Measurements from ENCODE around the gene PBX4. TPM values are rescaled to one million over a fixed set of nuclear protein-coding genes. Genes with fewer than 3 reads are reported as not detected.
A peak's percentile ranks its signal among the peaks of the same experiment; 100 is the strongest.

Gene PBX4
- total and polyA plus RNA-seq, 4 donors = 4.3 to 13.6 (median 8.4) TPM

- no peak within 1 kb of the TSS for H3K4me3 ChIP-seq (ENCODE audit: low read depth, low read length)
These were observed 80.3 kb downstream of the PBX4 start, which contains the start of gene CILP2 for GRCh38 chr19:19538061-19538784. TSS of gene CILP2 (plus strand) at chr19:19538265. CDS start at chr19:19538350, 85 bp downstream.

DNA sequence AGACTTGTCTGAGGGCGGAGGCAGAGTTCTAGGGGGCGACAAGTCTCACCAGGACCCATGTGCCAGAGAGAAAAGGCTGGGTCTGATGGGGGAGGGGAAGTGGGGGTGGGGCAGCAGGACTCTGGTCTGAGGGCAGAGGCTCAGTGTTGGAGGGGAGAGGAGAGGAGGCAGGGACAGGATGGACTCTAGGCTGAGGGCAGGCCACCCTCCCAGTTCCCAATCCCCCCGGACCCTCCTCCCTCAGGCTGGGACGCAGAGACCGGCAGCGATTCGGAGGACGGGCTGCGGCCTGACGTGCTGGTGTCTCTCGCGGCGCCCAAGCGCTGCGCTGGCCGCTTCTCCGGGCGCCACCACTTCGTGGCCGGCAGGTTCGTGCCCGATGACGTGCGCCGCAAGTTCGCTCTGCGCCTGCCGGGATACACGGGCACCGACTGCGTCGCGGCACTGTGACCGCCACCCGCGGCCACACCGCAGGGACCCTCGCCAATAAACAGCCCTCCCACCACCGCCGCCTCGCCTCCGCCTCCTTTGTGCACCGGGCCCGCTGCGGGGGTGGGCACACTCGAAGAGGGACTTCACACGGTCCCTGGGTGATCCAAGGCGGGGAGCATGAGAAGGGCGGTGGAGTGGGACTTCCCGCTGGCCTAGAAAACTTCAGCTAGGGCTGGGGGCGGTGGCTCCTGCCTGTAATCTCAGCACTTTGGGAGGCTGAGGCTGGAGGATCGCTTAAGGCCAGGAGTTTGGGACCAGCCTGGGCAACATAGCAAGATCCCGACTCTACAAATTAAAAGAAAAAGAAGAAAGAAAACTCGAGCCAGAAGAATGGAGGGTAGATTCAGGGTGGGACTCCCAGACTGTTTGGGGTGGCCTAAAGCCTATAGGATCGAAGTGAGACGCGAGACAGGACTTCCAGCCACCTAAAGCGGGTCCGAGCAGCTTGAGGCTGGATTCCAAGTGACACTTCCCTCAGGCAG lies 81.1 kb downstream of the PBX4 start:
- Histone ChIP-seq H3K27ac (ENCODE audit: low read depth, low read length) (no peak overlapping the region), H3K36me3 (ENCODE audit: control insufficient read depth, insufficient read depth, low read length) (peaks cover 28% of the 10 kb centered on the region), H3K4me1 (ENCODE audit: control insufficient read depth, insufficient read depth, low read length) (peaks cover 45% of the 10 kb centered on the region), H3K9me3 (ENCODE audit: control insufficient read depth, insufficient read depth, low read length) (no peaks in the 10 kb centered on the region), H3K4me3 (ENCODE audit: low read depth, low read length) (no peak overlapping the region), H3K27me3 (ENCODE audit: control insufficient read depth, insufficient read depth, low read length) (peaks cover 44% of the 10 kb centered on the region)
- DNase-seq (ENCODE audit: low read depth in 4 of 6, low spot score in 6 of 6) = no peak
- 25% methylated on average over 54 of the region's 59 CpGs for WGBS (ENCODE audit: insufficient coverage)

More at GRCh38 chr19:19538061-19538784, 80.3 kb downstream of the PBX4 start, which contains the start of gene CILP2:
- WGBS (ENCODE audit: insufficient coverage) = 3% methylated on average over 53 of the region's 56 CpGs
- DNase-seq (ENCODE audit: low read depth in 4 of 6, low spot score in 6 of 6) = peak in 1 of 6 donors; percentile 11
- no peak within 1 kb of the TSS for H3K27ac ChIP-seq (ENCODE audit: low read depth, low read length)
- H3K4me1 ChIP-seq (ENCODE audit: control insufficient read depth, insufficient read depth, low read length) = peaks cover 42% of the 10 kb centered on the region
- peaks cover 44% of the 10 kb centered on the region for H3K27me3 ChIP-seq (ENCODE audit: control insufficient read depth, insufficient read depth, low read length)
- H3K9me3 ChIP-seq (ENCODE audit: control insufficient read depth, insufficient read depth, low read length) = no peaks in the 10 kb centered on the region
- H3K36me3 ChIP-seq (ENCODE audit: control insufficient read depth, insufficient read depth, low read length) = peaks cover 21% of the 10 kb centered on the region

DNA sequence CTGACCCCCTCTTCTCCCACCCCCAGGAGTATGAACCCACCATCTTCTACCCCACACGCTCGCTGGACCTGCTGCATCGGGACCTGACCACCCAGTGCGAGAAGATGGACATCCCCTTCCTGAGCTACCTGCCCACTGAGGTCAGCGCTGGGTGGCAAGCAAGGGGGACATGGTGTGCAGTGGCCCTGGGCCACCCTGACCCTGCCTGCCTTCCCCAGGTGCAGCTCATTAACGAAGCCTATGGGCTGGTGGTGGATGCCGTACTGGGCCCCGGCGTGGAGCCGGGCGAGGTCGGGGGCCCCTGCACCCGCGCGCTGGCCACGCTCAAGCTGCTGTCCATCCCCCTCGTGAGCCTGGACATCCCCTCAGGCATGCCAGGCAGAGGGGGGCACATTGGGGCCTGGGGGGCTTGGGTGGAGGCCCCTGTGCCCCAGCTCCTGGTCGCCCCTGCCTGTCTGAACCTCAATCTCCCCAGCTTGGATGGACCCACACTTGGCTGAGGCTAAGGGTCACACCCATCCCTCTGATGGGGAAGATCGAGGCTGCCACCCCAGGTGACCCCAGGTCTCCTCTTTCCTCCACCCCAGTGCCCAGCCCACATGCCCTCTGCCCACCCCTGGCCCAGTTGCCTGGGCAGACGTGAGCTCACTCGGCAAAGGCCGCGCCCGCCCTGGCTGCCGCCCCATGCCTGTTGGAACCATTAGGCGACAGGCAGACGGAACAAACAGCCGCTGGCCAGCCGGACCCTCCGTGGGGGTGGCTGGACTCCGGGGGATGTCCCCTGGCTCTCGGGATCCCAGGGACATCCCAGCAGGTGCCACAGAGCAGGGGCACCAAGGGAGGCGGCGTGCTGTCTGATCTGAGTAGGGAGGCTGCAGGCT lies 82.9 kb downstream of the PBX4 start:
- Histone ChIP-seq H3K9me3 (ENCODE audit: control insufficient read depth, insufficient read depth, low read length) (no peaks in the 10 kb centered on the region), H3K27me3 (ENCODE audit: control insufficient read depth, insufficient read depth, low read length) (peaks cover 29% of the 10 kb centered on the region), H3K4me3 (ENCODE audit: low read depth, low read length) (no peak overlapping the region), H3K27ac (ENCODE audit: low read depth, low read length) (no peak overlapping the region), H3K36me3 (ENCODE audit: control insufficient read depth, insufficient read depth, low read length) (peaks cover 31% of the 10 kb centered on the region), H3K4me1 (ENCODE audit: control insufficient read depth, insufficient read depth, low read length) (peaks cover 38% of the 10 kb centered on the region)
- no peak for DNase-seq (ENCODE audit: low read depth in 4 of 6, low spot score in 6 of 6)
- 91% methylated on average over 28 of the region's 34 CpGs for WGBS (ENCODE audit: insufficient coverage)

GRCh38 chr19:19534556-19535265 lies 83.8 kb downstream of the PBX4 start:
- Histone ChIP-seq H3K4me1 (ENCODE audit: control insufficient read depth, insufficient read depth, low read length) (peaks cover 37% of the 10 kb centered on the region), H3K36me3 (ENCODE audit: control insufficient read depth, insufficient read depth, low read length) (peaks cover 35% of the 10 kb centered on the region), H3K4me3 (ENCODE audit: low read depth, low read length) (no peak overlapping the region), H3K27me3 (ENCODE audit: control insufficient read depth, insufficient read depth, low read length) (peaks cover 22% of the 10 kb centered on the region), H3K9me3 (ENCODE audit: control insufficient read depth, insufficient read depth, low read length) (no peaks in the 10 kb centered on the region), H3K27ac (ENCODE audit: low read depth, low read length) (no peak overlapping the region)
- 83% methylated on average over 25 of the region's 27 CpGs for WGBS (ENCODE audit: insufficient coverage)
- DNase-seq (ENCODE audit: low read depth in 4 of 6, low spot score in 6 of 6) = no peak

- Histone ChIP-seq H3K9me3 (ENCODE audit: control insufficient read depth, insufficient read depth, low read length) (no peaks in the 10 kb centered on the region), H3K4me3 (ENCODE audit: low read depth, low read length) (no peak overlapping the region), H3K36me3 (ENCODE audit: control insufficient read depth, insufficient read depth, low read length) (peaks cover 40% of the 10 kb centered on the region), H3K4me1 (ENCODE audit: control insufficient read depth, insufficient read depth, low read length) (peaks cover 42% of the 10 kb centered on the region), H3K27me3 (ENCODE audit: control insufficient read depth, insufficient read depth, low read length) (peaks cover 16% of the 10 kb centered on the region), H3K27ac (ENCODE audit: low read depth, low read length) (no peak overlapping the region)
- DNase-seq (ENCODE audit: low read depth in 4 of 6, low spot score in 6 of 6) = no peak
- WGBS (ENCODE audit: insufficient coverage) = 88% methylated on average over 6 of the region's 6 CpGs
These were observed 84.6 kb downstream of the PBX4 start for GRCh38 chr19:19533841-19534240.

DNA sequence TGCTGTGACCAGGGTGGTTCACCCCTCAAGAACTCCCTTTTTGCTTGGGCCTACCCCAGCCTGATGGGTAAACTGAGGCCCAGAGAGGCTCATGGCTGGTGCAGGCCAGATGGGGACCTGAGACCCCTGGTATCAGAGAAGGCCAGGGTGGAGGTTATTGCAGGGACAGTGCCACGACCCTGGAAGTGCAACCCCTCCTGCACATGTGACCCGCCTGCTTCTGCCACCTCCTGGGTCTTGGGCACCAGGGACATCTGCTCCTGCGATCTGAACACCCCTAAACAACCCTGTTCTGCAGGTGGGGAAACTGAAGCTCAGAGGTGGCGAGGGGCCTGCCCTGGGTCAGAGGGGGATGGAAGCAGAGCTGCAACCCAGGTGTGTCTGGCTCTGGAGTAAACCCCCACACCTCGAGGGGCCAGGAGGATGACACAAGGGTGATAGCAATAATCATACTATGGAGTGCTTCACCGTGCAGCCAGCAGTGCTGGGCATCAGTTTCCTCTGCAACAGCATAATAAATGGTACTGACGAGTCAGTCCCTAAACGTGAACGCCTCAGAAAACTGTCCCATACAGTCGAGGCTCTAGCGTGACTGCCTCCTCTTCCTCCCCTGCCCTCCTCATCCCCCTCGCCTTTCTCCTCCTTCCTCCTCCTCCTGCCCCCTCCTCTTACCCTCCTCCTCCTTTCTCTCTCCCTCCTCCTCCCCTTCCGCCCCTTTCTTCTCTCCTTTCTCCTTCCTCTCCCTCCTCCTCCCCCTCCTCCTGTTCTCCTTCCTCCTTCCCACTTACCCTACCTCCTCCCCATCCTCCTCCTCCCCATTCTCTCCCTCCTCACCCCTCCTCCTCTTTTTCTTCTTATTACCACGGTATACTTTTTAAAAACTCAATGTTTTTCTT lies 85.4 kb downstream of the PBX4 start:
- peaks cover 43% of the 10 kb centered on the region for H3K36me3 ChIP-seq (ENCODE audit: control insufficient read depth, insufficient read depth, low read length)
- no peak overlapping the region for H3K27ac ChIP-seq (ENCODE audit: low read depth, low read length)
- H3K4me3 ChIP-seq (ENCODE audit: low read depth, low read length) = no peak overlapping the region
- DNase-seq (ENCODE audit: low read depth in 4 of 6, low spot score in 6 of 6) = no peak
- H3K4me1 ChIP-seq (ENCODE audit: control insufficient read depth, insufficient read depth, low read length) = peaks cover 40% of the 10 kb centered on the region
- no peaks in the 10 kb centered on the region for H3K9me3 ChIP-seq (ENCODE audit: control insufficient read depth, insufficient read depth, low read length)
- WGBS (ENCODE audit: insufficient coverage) = 77% methylated on average over 13 of the region's 14 CpGs
- peaks cover 8% of the 10 kb centered on the region for H3K27me3 ChIP-seq (ENCODE audit: control insufficient read depth, insufficient read depth, low read length)

GRCh38 chr19:19531951-19532805 lies 86.3 kb downstream of the PBX4 start:
- DNase-seq (ENCODE audit: low read depth in 4 of 6, low spot score in 6 of 6) = peak in 5 of 6 donors; percentile 63 to 90 (median 64)
- no peak overlapping the region for H3K27ac ChIP-seq (ENCODE audit: low read depth, low read length)
- H3K4me3 ChIP-seq (ENCODE audit: low read depth, low read length) = no peak overlapping the region
- no peaks in the 10 kb centered on the region for H3K27me3 ChIP-seq (ENCODE audit: control insufficient read depth, insufficient read depth, low read length)
- no peaks in the 10 kb centered on the region for H3K9me3 ChIP-seq (ENCODE audit: control insufficient read depth, insufficient read depth, low read length)
- peaks cover 49% of the 10 kb centered on the region for H3K36me3 ChIP-seq (ENCODE audit: control insufficient read depth, insufficient read depth, low read length)
- H3K4me1 ChIP-seq (ENCODE audit: control insufficient read depth, insufficient read depth, low read length) = peaks cover 31% of the 10 kb centered on the region
- WGBS (ENCODE audit: insufficient coverage) = 21% methylated on average over 47 of the region's 48 CpGs
